ENCODE measurements around the gene POLG2.

- TF ChIP-seq POLR2AphosphoS5 (IDR thresholded peaks at IDR 0.05) (no peak), EP300 (IDR thresholded peaks at IDR 0.05) (no peak), CTCF (IDR thresholded peaks at IDR 0.05) (no peak)
Observed at GRCh38 chr17:64540118-64540776, 43.4 kb upstream of the POLG2 start.
